Measurements from ENCODE around the gene TBRG4.

GRCh38 chr7:45146531-45147379 lies 35.3 kb upstream of the TBRG4 start:
- TF ChIP-seq CTCF (conservative IDR thresholded peaks at IDR 0.05; ENCODE audit: low read depth, low read length) (no peak), EZH2phosphoT487 (IDR thresholded peaks at IDR 0.05; ENCODE audit: borderline replicate concordance, low read length) (no peak), EZH2 (IDR thresholded peaks at IDR 0.05; ENCODE audit: low read length, unreplicated experiment) (no peak)
